GM19025 (cell line): ENCODE results near the gene DOC2B.
"Not testable (repeated sequence)": the region's sequence is repeated elsewhere in the genome, so short reads cannot be mapped to it uniquely, and the experiment has no call there.

Source experiments
- ATAC-seq: cut with Tn5 transposase; IDR thresholded peaks from one replicate; pipeline ENCODE4 v1.9.1; 2021; ENCODE audit warnings: mild to moderate bottlenecking, low read depth, moderate library complexity; ENCODE audit not compliant: unreplicated experiment

DOC2B gene

GRCh38 chr17:147796-148740, 33.4 kb downstream of the DOC2B start:
- ATAC-seq, result no peak

DNA sequence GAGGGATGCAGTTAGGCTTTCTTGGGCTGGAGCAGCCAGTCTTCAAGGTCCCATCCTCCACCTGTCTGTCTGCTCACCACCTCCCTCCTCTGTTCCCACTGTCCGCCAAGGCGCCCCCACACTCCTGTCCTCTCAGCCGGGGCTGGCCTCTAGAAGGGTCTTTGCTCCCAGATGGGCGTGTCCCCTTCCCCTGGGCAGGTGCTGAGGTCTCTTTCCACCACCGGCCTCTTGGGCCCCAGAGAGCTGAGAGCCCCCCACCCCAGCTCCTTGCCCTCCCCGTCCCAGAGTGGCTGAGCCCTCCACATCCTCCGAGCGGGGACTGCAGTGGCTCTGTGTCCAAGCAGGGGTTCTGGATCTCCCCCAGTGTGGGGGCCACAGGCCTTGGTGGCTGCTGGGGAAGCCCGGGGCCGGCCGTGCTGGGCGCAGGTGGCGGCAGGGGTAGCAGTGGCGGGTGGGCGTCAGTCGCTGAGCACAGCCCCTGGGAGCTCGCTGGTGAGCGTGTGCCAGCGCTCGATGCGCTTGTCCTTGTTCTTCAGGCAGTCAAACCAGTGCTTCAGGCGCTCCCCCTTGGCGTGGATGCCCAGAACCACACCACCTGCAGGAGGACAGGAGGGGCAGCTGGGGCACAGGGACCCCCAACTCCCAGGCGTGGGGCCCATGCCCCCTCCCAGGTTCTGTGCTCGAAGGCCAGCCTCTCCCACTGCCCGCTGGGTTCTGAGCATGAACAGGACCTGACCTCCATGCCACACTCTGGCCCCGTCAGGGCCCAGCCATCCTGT, 34.3 kb downstream of the DOC2B start:
- no peak for ATAC-seq

DNA sequence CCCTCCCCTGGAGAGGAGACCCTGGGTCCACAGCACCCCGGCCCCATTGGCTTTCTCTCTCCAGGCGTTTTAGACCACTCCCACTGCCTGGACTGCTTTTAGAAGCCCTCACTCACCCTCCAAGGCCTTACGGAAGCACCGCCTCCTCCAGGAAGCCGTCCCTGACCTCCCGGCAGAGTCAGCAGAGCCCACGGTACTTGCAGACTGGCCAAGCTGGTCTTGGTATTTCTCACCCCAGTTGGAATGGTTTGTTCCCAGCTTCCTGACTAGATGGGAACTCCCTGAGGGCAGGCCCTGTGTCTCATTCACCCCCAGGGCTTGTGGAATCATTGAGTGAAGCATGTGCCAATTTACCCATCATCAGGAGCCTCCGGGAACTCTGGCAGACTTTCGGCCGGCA, 34.9 kb downstream of the DOC2B start:
- ATAC-seq, result no peak

DNA sequence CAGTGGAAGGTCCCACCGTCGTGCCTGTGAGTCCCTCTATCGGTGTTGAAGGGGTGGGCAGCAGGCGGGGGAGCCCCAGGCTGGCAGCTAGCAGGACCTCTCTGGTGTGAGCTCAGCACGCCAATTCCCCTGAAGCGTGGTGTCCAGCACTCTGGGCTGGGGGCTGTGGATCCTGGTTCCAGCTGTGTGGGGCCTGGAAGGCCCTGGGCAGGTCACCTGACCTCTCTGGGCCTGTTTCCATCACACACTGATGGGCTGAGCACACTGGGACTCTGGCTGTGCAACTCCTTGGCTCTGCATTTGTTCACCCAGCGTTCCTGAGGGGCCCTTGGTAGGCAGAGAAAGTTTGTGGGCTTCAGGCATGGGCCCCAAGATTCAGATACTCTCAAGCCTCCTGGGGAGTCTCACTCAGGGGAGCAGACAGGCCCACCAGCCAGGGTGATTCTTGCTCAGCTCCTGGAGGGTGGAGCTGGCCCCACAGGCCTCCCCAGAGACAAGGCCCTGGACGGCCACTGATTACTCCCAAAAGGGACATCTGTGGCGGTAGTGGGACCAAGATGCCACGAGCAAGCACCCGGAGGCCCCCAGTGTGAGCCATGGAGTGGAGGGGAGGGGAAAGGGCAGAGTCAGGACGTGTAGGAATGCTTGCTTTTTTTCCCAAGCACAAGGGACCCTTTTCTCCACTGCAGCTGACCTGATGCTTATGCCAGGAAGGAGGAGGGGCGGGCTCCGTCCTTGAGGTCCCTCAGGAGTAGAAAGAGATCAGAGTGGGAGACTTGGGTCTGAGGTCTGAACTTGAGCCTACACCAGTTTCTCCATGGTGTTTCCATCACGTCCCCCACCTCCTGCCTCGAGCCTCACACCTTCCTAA, 35.5 kb downstream of the DOC2B start:
- ATAC-seq, result no peak

DNA sequence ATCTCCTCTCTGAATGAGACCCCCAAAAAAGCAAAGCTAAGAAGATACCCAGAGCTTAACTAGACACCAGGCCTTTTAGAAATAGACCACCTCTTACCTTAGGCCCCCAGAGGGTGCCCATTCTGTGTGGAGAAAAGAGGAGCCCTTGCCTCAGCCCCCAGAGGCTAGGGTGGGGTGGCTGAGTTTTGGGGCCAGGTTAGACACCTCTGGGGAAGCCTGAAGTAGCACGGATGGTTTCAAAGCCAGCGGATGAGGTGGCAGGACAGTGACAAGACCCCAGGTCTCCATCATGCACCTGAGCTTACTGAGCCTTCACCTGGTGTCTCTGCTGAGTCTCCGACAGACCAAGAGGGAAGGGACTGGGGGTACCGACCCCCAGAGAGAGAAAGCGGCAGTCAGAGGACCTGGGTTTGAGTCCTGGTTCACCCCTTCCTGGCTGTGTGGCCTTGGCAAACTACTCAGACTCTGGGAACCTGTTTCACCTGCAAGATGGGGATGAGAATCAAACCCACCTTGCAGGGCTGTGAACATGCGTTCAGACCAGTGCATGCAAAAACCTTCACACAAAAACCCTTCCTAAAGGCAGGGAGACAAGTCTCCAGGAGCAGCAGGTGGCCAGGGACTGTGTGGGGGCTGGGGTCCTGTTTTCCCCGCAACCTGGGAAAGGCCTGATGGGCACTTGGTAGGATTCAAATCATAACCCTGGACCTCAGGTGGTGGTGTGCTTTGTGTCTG, 36.3 kb downstream of the DOC2B start:
- no peak for ATAC-seq

DNA sequence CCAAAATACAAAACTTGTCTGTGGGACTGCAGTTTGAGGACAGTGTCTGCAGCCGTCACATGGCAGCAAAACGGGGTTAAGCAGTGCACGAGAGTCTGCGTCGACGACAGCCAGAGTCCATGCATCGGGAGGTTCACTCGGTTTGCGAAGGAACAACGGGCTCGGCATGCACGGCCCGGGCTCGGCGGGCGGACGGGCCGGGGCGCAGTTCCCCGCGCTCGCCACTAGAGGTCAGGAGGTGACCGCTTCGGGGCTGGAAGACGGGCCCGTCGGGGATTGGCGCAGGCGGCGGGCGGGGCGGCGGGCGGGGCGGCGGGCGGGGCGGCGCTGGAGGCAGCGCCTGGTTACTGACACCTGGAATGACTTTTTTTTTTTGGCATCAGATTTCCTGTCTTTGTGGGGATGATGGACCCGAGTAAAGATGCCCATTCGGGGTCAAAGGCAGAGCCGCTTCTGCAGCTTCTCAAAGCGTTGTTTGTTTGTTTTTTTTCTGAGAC, 37.6 kb downstream of the DOC2B start:
- no peak for ATAC-seq

GRCh38 chr17:142876-143784, 38.3 kb downstream of the DOC2B start:
- ATAC-seq, result no peak

- ATAC-seq, result no peak
Observed at GRCh38 chr17:142102-142661, 39.3 kb downstream of the DOC2B start.

GRCh38 chr17:139401-140205, 41.8 kb downstream of the DOC2B start:
- ATAC-seq, result not testable (repeated sequence)

DNA sequence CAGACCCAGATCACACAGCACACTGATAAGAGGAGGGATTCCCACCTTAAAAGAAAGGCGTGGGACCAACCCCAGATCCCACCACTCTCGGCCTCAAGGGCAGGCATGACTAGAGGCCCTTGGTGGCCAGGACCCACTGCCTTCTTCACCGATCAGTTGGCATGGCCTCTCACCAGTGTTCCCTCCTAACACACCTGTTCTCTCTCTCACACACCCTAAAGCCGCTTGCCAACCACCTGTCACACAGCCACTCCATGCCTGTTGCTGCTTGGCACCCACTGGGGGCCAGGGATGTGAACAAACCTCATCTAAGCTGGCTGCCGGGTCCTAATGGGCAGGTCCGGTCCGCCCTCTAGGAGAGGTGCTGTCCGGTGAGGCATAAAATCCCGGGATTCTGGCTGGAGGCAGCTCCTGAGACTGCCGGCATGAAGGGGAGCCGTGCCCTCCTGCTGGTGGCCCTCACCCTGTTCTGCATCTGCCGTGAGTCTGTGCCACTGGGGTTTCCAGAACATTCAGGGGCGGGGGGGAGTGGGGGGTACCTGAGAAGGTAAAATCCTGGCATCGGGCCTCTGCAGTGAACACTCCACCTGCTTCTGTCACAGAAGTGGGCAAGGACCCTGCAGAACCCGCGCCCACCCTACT, 44.2 kb downstream of the DOC2B start, which contains the start of gene SCGB1C2:
SCGB1C2 (plus strand) TSS at position 404 of the 642 bp plus-strand sequence; CDS start at position 426, 22 bp downstream.
- not testable (repeated sequence) for ATAC-seq

DNA sequence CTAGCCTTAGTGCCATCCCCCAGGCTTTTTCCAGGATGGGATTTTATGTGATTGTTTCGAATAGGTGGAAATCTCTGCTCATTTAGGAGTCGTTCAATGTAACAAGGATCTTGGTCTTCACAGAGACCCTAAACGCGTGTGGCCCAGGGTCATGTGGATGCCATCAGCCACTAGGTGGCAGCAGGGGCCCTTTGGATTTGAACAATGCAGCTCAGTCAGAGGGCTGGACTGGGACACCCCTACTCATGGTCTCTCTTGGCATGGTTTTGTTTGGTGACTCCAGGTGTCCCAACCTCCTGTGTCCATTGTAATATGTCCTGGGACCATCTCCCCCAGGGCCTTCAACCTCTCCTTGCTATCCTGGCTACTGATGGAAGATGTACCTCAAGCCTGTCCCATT, 44.9 kb downstream of the DOC2B start:
- ATAC-seq, result not testable (repeated sequence)

GRCh38 chr17:135895-136294, 45.6 kb downstream of the DOC2B start:
- not testable (repeated sequence) for ATAC-seq

DNA sequence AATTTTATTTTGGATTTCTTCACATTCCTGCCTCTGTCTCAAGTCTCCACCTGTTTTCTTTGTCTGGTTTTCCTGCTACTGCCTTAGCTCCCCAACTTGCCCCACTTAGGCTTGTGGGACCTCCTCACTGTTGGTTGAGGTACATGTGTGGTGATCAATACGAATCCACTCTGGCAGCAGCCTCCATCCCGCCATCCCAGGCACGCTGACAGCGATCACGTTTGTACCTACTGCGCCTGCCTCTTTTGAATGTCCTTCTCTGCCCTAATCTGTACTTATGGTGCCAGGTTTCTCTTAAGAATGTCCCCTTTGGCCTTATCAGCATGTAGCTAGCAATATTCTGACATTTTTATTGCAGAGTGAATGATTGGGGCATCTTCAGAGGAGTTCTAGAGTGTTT, 46.4 kb downstream of the DOC2B start:
- ATAC-seq, result not testable (repeated sequence)

- ATAC-seq, result peak; percentile 76
Observed at GRCh38 chr17:134332-134785, 47.1 kb downstream of the DOC2B start.

DNA sequence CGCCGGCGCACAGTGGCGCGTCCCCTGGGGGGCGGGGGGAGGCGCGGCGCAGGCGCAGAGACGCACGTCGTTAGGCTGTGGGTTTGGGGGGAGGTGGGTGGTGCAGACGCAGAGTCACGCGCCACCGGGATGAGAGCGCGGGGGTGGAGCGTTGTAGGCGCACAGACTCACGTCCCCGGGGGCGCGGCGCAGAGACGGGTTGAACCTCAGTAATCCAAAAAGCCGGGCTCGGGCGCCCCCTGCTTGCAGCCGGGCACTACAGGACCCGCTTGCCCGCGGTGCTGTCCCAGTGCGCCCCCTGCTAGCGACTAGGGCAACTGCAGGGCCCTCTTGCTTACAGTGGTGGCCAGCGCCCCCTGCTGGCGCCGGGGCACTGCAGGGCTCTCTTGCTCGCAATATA, 47.5 kb downstream of the DOC2B start:
- not testable (repeated sequence) for ATAC-seq

DNA sequence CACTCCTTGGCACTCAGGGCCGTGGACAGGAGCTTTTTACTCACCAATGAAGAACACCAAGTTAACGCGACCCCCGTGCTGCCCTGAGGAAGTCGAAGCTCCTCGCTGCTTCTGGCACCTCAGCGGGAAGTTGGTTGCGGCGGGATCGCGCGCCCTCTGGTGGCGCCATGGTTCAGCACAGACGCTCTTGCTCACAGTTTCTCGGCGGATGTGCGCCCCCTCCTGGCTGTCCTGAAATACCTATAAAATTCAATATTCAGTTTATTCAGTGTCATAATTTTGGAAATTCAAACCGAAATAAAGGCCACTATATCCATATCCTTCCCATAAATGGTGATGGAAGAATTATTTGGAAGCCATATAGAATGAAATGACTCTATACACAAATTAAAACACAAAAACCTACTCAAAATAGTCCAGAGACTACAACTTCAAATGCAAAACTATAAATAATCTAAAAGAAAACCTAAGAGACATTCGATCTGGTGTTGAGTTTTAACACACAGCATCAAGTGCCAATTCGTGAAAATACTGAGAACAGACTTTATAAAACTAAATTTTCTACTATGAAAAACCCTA, 63.0 kb downstream of the DOC2B start:
- ATAC-seq, result not testable (repeated sequence)
